K562 (cell line): Measurements from ENCODE around the gene POP7. TPM values are rescaled to one million over a fixed set of nuclear protein-coding genes. Genes with fewer than 3 reads are reported as not detected.

Experiments used
- BCL6 ChIP-seq: fragments of 250-450 bp; sonication (Bioruptor Pico); IDR thresholded peaks from 2 replicates; pipeline ENCODE4 v1.4.0; 2020
- CBFA2T3 ChIP-seq: fragments of 450-650 bp; IDR thresholded peaks from 2 replicates; pipeline ENCODE4 v1.6.1; 2017
- EP400 ChIP-seq: fragments of 450-650 bp; IDR thresholded peaks from 2 replicates; pipeline ENCODE4 v1.6.1; 2017; ENCODE audit warnings: antibody characterized with exemption, mild to moderate bottlenecking, moderate library complexity
- FOXO4 ChIP-seq: fragments of 450-650 bp; formaldehyde crosslinking; IDR thresholded peaks from 2 replicates; pipeline ENCODE4 v1.4.0; 2020; ENCODE audit warnings: mild to moderate bottlenecking, moderate library complexity
- GABPB2 ChIP-seq: fragments of 250-450 bp; sonication (Bioruptor Pico); conservative IDR thresholded peaks from 2 replicates; pipeline ENCODE4 v1.5.1; 2021; ENCODE audit warnings: mild to moderate bottlenecking
- HNRNPK ChIP-seq: fragments of 200-400 bp; formaldehyde crosslinking; IDR thresholded peaks from one replicate; pipeline ENCODE4 v1.6.1; 2018; ENCODE audit warnings: mild to moderate bottlenecking, low read depth, low read length; ENCODE audit not compliant: poor library complexity, severe bottlenecking
- MCM3 ChIP-seq: fragments of 450-650 bp; IDR thresholded peaks from 2 replicates; pipeline ENCODE4 v1.6.1; 2016
- MYNN ChIP-seq, 2 experiments: sonication (generic); formaldehyde crosslinking in 1 of 2; IDR thresholded peaks; 2 replicates each; pipeline versions ENCODE4 v1.5.0 to v1.6.1; 2016 to 2020; ENCODE audit warnings: antibody characterized with exemption in 1 of 2, missing genetic modification reagents in 1 of 2
- NFE2 ChIP-seq: IDR thresholded peaks from 2 replicates; pipeline ENCODE4 v1.6.1; 2014; ENCODE audit warnings: antibody characterized with exemption, low read depth
- POLR2B ChIP-seq: fragments of 450-650 bp; IDR thresholded peaks from 2 replicates; pipeline ENCODE4 v1.6.1; 2018; ENCODE audit warnings: low read depth; ENCODE audit not compliant: partially characterized antibody
- ZFPM2 ChIP-seq: fragments of 250-450 bp; sonication (Bioruptor Pico); IDR thresholded peaks from 2 replicates; pipeline ENCODE4 v1.5.1; 2022; ENCODE audit warnings: mild to moderate bottlenecking
- ZNF239 ChIP-seq: fragments of 250-450 bp; sonication (Bioruptor Pico); IDR thresholded peaks from 2 replicates; pipeline ENCODE4 v1.4.0; 2020; ENCODE audit warnings: mild to moderate bottlenecking
- ZNF41 ChIP-seq: fragments of 250-450 bp; sonication (Bioruptor Pico); conservative IDR thresholded peaks from 2 replicates; pipeline ENCODE4 v1.4.0; 2020; ENCODE audit warnings: mild to moderate bottlenecking
- ZNF764 ChIP-seq: fragments of 250-450 bp; sonication (Bioruptor Pico); IDR thresholded peaks from 2 replicates; pipeline ENCODE4 v1.4.0; 2020; ENCODE audit warnings: low read depth, mild to moderate bottlenecking, moderate library complexity
- polyA plus RNA-seq, 8 experiments: library from polyadenylated mRNA; depleted of rRNA in 4 of 8; stranded (reverse) in 5 of 8; unstranded in 3 of 8; fragments of >200 nt; fragmentation: Nextera tagmentation in 2 of 8; fragmentation: Illumina TruSeq in 1 of 8; extraction: Ambion mirVana in 2 of 8; extraction: Trizol in 1 of 8; gene quantifications; 2 replicates each; pipeline versions ENCODE4 v1.2.1 to v1.2.3, GENCODE V29; 2011 to 2014; ENCODE audit warnings: inconsistent platforms in 1 of 8, missing spikeins in 1 of 8
- total RNA-seq, 7 experiments: library from RNA; depleted of rRNA in 6 of 7; stranded (reverse); fragments of >200 nt in 6 of 7; fragmentation: Illumina TruSeq in 2 of 7; extraction: Trizol in 2 of 7; gene quantifications; 2 replicates each; pipeline versions ENCODE4 v1.2.1 to v1.2.3, GENCODE V29; 2011 to 2021; ENCODE audit warnings: low replicate concordance in 1 of 7
- TF ChIP-seq, protein P1 (sequence below): sonication (generic); formaldehyde crosslinking; IDR thresholded peaks from 2 replicates; pipeline ENCODE4 v1.8.0; 2022; ENCODE audit warnings: mild to moderate bottlenecking, low read depth, missing genetic modification reagents
- TF ChIP-seq, protein P2 (sequence below): sonication (generic); formaldehyde crosslinking; IDR thresholded peaks from 2 replicates; pipeline ENCODE4 v1.8.0; 2023; ENCODE audit warnings: missing genetic modification reagents, mild to moderate bottlenecking, borderline replicate concordance
- TF ChIP-seq, protein P3 (sequence below), 2 experiments: IDR thresholded peaks; 2 replicates each; pipeline ENCODE4 v1.6.1; 2011; ENCODE audit warnings: borderline replicate concordance in 1 of 2, control low read depth in 1 of 2, low read depth in 1 of 2, low read length in 1 of 2, mild to moderate bottlenecking in 1 of 2, mixed read lengths in 1 of 2, moderate library complexity in 1 of 2; ENCODE audit not compliant: insufficient read depth in 1 of 2, insufficient read length in 1 of 2, poor library complexity in 1 of 2, severe bottlenecking in 1 of 2; ENCODE audit errors: extremely low read depth in 1 of 2

Gene POP7
- total and polyA plus RNA-seq, 9 of the 15 experiments (the other 6 are each of a cell fraction or from before 2014, with no cell fraction given), result 11.5 to 163 (median 68.9) TPM

- TF ChIP-seq ZNF41 (CRISPR knock-in tag) (no peak), POLR2B (peak; percentile 85), NFE2 (no peak), ZFPM2 (CRISPR knock-in tag) (no peak), GABPB2 (CRISPR knock-in tag) (no peak; the same call in 1 of the 2 replicates), CBFA2T3 (no peak), BCL6 (CRISPR knock-in tag) (no peak), MYNN (IDR thresholded peaks at IDR 0.05) (no peak), MYNN (CRISPR knock-in tag; IDR thresholded peaks at IDR 0.05) (no peak), ZNF764 (CRISPR knock-in tag) (0 out of 2 replicates have a peak, but pooled peaks have one; percentile 2), ZNF239 (CRISPR knock-in tag) (no peak), HNRNPK (no peak), FOXO4 (peak; percentile 70; the same call in 1 of the 2 replicates), MCM3 (no peak), EP400 (peak; percentile 94)
- TF ChIP-seq, protein P1, sequence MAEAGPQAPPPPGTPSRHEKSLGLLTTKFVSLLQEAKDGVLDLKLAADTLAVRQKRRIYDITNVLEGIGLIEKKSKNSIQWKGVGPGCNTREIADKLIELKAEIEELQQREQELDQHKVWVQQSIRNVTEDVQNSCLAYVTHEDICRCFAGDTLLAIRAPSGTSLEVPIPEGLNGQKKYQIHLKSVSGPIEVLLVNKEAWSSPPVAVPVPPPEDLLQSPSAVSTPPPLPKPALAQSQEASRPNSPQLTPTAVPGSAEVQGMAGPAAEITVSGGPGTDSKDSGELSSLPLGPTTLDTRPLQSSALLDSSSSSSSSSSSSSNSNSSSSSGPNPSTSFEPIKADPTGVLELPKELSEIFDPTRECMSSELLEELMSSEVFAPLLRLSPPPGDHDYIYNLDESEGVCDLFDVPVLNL (CRISPR knock-in tag), result peak; percentile 87
- TF ChIP-seq, protein P2, sequence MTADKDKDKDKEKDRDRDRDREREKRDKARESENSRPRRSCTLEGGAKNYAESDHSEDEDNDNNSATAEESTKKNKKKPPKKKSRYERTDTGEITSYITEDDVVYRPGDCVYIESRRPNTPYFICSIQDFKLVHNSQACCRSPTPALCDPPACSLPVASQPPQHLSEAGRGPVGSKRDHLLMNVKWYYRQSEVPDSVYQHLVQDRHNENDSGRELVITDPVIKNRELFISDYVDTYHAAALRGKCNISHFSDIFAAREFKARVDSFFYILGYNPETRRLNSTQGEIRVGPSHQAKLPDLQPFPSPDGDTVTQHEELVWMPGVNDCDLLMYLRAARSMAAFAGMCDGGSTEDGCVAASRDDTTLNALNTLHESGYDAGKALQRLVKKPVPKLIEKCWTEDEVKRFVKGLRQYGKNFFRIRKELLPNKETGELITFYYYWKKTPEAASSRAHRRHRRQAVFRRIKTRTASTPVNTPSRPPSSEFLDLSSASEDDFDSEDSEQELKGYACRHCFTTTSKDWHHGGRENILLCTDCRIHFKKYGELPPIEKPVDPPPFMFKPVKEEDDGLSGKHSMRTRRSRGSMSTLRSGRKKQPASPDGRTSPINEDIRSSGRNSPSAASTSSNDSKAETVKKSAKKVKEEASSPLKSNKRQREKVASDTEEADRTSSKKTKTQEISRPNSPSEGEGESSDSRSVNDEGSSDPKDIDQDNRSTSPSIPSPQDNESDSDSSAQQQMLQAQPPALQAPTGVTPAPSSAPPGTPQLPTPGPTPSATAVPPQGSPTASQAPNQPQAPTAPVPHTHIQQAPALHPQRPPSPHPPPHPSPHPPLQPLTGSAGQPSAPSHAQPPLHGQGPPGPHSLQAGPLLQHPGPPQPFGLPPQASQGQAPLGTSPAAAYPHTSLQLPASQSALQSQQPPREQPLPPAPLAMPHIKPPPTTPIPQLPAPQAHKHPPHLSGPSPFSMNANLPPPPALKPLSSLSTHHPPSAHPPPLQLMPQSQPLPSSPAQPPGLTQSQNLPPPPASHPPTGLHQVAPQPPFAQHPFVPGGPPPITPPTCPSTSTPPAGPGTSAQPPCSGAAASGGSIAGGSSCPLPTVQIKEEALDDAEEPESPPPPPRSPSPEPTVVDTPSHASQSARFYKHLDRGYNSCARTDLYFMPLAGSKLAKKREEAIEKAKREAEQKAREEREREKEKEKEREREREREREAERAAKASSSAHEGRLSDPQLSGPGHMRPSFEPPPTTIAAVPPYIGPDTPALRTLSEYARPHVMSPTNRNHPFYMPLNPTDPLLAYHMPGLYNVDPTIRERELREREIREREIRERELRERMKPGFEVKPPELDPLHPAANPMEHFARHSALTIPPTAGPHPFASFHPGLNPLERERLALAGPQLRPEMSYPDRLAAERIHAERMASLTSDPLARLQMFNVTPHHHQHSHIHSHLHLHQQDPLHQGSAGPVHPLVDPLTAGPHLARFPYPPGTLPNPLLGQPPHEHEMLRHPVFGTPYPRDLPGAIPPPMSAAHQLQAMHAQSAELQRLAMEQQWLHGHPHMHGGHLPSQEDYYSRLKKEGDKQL (CRISPR knock-in tag), result no peak
- TF ChIP-seq, protein P3, sequence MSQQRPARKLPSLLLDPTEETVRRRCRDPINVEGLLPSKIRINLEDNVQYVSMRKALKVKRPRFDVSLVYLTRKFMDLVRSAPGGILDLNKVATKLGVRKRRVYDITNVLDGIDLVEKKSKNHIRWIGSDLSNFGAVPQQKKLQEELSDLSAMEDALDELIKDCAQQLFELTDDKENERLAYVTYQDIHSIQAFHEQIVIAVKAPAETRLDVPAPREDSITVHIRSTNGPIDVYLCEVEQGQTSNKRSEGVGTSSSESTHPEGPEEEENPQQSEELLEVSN (IDR thresholded peaks at IDR 0.05; ENCODE audit: borderline replicate concordance in 1 of 2, extremely low read depth in 1 of 2, insufficient read depth in 1 of 2, insufficient read length in 1 of 2, low read depth in 1 of 2, low read length in 1 of 2, poor library complexity in 1 of 2, severe bottlenecking in 1 of 2), result peak; percentile 89 to 93
Measured at GRCh38 chr7:100705753-100706671, at the start of gene POP7 (continued).
